IMR-90 (cell line): ENCODE data around the gene ZMIZ2. TPM values are rescaled to one million over a fixed set of nuclear protein-coding genes. Genes with fewer than 3 reads are reported as not detected.
A peak's percentile ranks its signal among the peaks of the same experiment; 100 is the strongest.

Experiments
- ATAC-seq: fragments of 200-7000 bp; cut with Tn5 transposase; 2 replicates; pipeline ENCODE4 v1.9.1; 2020; ENCODE audit warnings: low read depth, mild to moderate bottlenecking, moderate library complexity
- BruUV-seq: library from RNA; stranded (reverse); fragments of 400-500 nt; replicated peaks from 2 replicates; lab custom pipeline; 2021; lab: Mats Ljungman, UMichigan
- CTCF ChIA-PET: fragments of 300-600 bp; formaldehyde crosslinking; extraction: SDS; loops from one replicate; lab custom pipeline; 2021; ENCODE audit warnings: antibody characterized with exemption; lab: Yijun Ruan, JAX
- POLR2A ChIA-PET: fragments of 300-600 bp; sonication (Branson Sonifier 250); formaldehyde crosslinking; loops from one replicate; lab custom pipeline; 2022; ENCODE audit warnings: antibody characterized with exemption; ENCODE audit not compliant: unreplicated experiment; lab: Charles Lee
- DNase-seq: peaks from one replicate; pipeline ENCODE4 v3.0.0; 2013
- H2AFZ ChIP-seq: replicated peaks from 2 replicates; pipeline ENCODE3; 2013; ENCODE audit warnings: low read length, mild to moderate bottlenecking; ENCODE audit not compliant: poor library complexity
- H2AK5ac ChIP-seq: 2 replicates; pipeline ENCODE4 v1.6.1; 2013; ENCODE audit warnings: low read depth, low read length, inconsistent platforms
- H2AK9ac ChIP-seq: replicated peaks from 2 replicates; pipeline ENCODE3; 2013; ENCODE audit warnings: mild to moderate bottlenecking, low read depth, low read length, moderate library complexity; ENCODE audit not compliant: poor library complexity
- H2BK120ac ChIP-seq: 2 replicates; pipeline ENCODE4 v1.6.1; 2013; ENCODE audit warnings: low read depth, low read length, inconsistent platforms
- H2BK15ac ChIP-seq: 3 replicates; pipeline ENCODE4 v1.6.1; 2013; ENCODE audit warnings: low read depth, low read length, inconsistent platforms
- H2BK20ac ChIP-seq: 2 replicates; pipeline ENCODE4 v1.6.1; 2013; ENCODE audit warnings: low read depth, mild to moderate bottlenecking, inconsistent platforms, low read length, moderate library complexity
- H2BK5ac ChIP-seq: 2 replicates; pipeline ENCODE4 v1.6.1; 2013; ENCODE audit warnings: mild to moderate bottlenecking, low read depth, low read length, inconsistent platforms; ENCODE audit not compliant: poor library complexity, severe bottlenecking
- H3K14ac ChIP-seq: replicated peaks from 2 replicates; pipeline ENCODE4 v1.6.1; 2013; ENCODE audit warnings: low read depth, low read length, inconsistent platforms
- H3K18ac ChIP-seq: 2 replicates; pipeline ENCODE4 v1.6.1; 2013; ENCODE audit warnings: low read depth, low read length, control low read depth
- H3K23ac ChIP-seq: 2 replicates; pipeline ENCODE4 v1.6.1; 2013; ENCODE audit warnings: low read depth, low read length, inconsistent platforms
- H3K27ac ChIP-seq: 2 replicates; pipeline ENCODE4 v1.5.1; 2013; ENCODE audit warnings: mild to moderate bottlenecking, control low read depth, low read length; ENCODE audit not compliant: insufficient read depth
- H3K27me3 ChIP-seq: 2 replicates; pipeline ENCODE4 v1.6.1; 2013; ENCODE audit warnings: low read length; ENCODE audit not compliant: control insufficient read depth, insufficient read depth
- H3K36me3 ChIP-seq: 2 replicates; pipeline ENCODE4 v1.6.1; 2013; ENCODE audit warnings: low read length, mixed read lengths; ENCODE audit not compliant: control insufficient read depth, insufficient read depth
- H3K4ac ChIP-seq: 2 replicates; pipeline ENCODE4 v1.6.1; 2013; ENCODE audit warnings: low read depth, low read length, inconsistent platforms
- H3K4me1 ChIP-seq: 2 replicates; pipeline ENCODE4 v1.6.1; 2013; ENCODE audit warnings: low read length, mixed read lengths; ENCODE audit not compliant: control insufficient read depth, insufficient read depth
- H3K4me2 ChIP-seq: 2 replicates; pipeline ENCODE4 v1.6.1; 2013; ENCODE audit warnings: low read depth, mild to moderate bottlenecking, control low read depth, low read length, moderate library complexity
- H3K4me3 ChIP-seq: 2 replicates; pipeline ENCODE4 v1.5.1; 2013; ENCODE audit warnings: low read depth, mild to moderate bottlenecking, control low read depth, low read length, moderate library complexity; ENCODE audit not compliant: insufficient read depth
- H3K56ac ChIP-seq: 2 replicates; pipeline ENCODE4 v1.6.1; 2013; ENCODE audit warnings: low read length, inconsistent platforms; ENCODE audit not compliant: insufficient read depth; ENCODE audit errors: extremely low read depth
- H3K79me1 ChIP-seq, 2 experiments: 2 replicates each; pipeline ENCODE4 v1.6.1; 2013; ENCODE audit warnings: low read length in 2 of 2, inconsistent platforms in 1 of 2, low read depth in 1 of 2
- H3K9ac ChIP-seq: 2 replicates; pipeline ENCODE4 v1.6.1; 2013; ENCODE audit warnings: low read depth, low read length, control low read depth
- H3K9me1 ChIP-seq: 2 replicates; pipeline ENCODE4 v1.6.1; 2013; ENCODE audit warnings: low read length, inconsistent platforms; ENCODE audit not compliant: insufficient read depth
- H3K9me3 ChIP-seq: 2 replicates; pipeline ENCODE4 v1.6.1; 2013; ENCODE audit warnings: low read length; ENCODE audit not compliant: control insufficient read depth, insufficient read depth
- H4K20me1 ChIP-seq: 2 replicates; pipeline ENCODE4 v1.6.1; 2013; ENCODE audit warnings: low read length, inconsistent platforms; ENCODE audit not compliant: insufficient read depth
- H4K5ac ChIP-seq: 2 replicates; pipeline ENCODE4 v1.6.1; 2013; ENCODE audit warnings: mild to moderate bottlenecking, low read depth, low read length, control low read depth
- H4K8ac ChIP-seq, 2 experiments: 2 replicates each; pipeline ENCODE4 v1.6.1; 2013; ENCODE audit warnings: low read depth in 2 of 2, low read length in 2 of 2, control low read depth in 1 of 2, inconsistent platforms in 1 of 2
- H4K91ac ChIP-seq: 2 replicates; pipeline ENCODE4 v1.6.1; 2013; ENCODE audit warnings: low read depth, low read length, inconsistent platforms; ENCODE audit not compliant: insufficient read depth
- BHLHE40 ChIP-seq: fragments of 150-350 bp; IDR thresholded peaks from 2 replicates; pipeline ENCODE4 v1.6.1; 2016; ENCODE audit warnings: mild to moderate bottlenecking, low read depth, low read length
- CHD1 ChIP-seq: IDR thresholded peaks from 2 replicates; pipeline ENCODE4 v1.6.1; 2012; ENCODE audit warnings: low read depth, low read length, improper control_type of control experiment
- CTCF ChIP-seq: conservative IDR thresholded peaks from 2 replicates; pipeline ENCODE4 v1.5.1; 2012; ENCODE audit warnings: mild to moderate bottlenecking, low read depth, low read length, improper control_type of control experiment
- FOS ChIP-seq: fragments of 150-350 bp; IDR thresholded peaks from 2 replicates; pipeline ENCODE4 v1.6.1; 2016; ENCODE audit warnings: low read depth, low read length
- MAZ ChIP-seq: IDR thresholded peaks from 2 replicates; pipeline ENCODE4 v1.6.1; 2012; ENCODE audit warnings: low read depth, mild to moderate bottlenecking, low read length, improper control_type of control experiment, moderate library complexity, borderline replicate concordance
- MXI1 ChIP-seq: IDR thresholded peaks from 2 replicates; pipeline ENCODE4 v1.6.1; 2012; ENCODE audit warnings: low read depth, mild to moderate bottlenecking, low read length, moderate library complexity, borderline replicate concordance
- NFE2L2 ChIP-seq: fragments of 150-350 bp; IDR thresholded peaks from 2 replicates; pipeline ENCODE4 v1.6.1; 2016; ENCODE audit warnings: low read depth, mild to moderate bottlenecking, low read length
- POLR2A ChIP-seq: IDR thresholded peaks from 2 replicates; pipeline ENCODE4 v1.6.1; 2012; ENCODE audit warnings: mild to moderate bottlenecking, low read depth, low read length
- RCOR1 ChIP-seq: IDR thresholded peaks from 2 replicates; pipeline ENCODE4 v1.6.1; 2012; ENCODE audit warnings: mild to moderate bottlenecking, low read length, improper control_type of control experiment; ENCODE audit not compliant: insufficient replicate concordance
- RFX5 ChIP-seq: IDR thresholded peaks from 2 replicates; pipeline ENCODE4 v1.8.0; 2012; ENCODE audit warnings: low read depth, mild to moderate bottlenecking, low read length, moderate library complexity
- SMC3 ChIP-seq: fragments of 150-350 bp; IDR thresholded peaks from 2 replicates; pipeline ENCODE4 v1.6.1; 2016; ENCODE audit warnings: low read depth, mild to moderate bottlenecking, antibody characterized with exemption, low read length, moderate library complexity
- WGBS, 2 experiments: methylation state at CpG; one replicate each; pipeline versions ENCODE4 v1.1.5 to v1.1.7; 2013; ENCODE audit warnings: missing lambda C conversion rate in 2 of 2; ENCODE audit not compliant: insufficient read length in 1 of 2; ENCODE audit errors: extremely low coverage in 2 of 2; 5-methylcytosine and 5-hydroxymethylcytosine counted together
- dilution Hi-C: fragments of 300-500 bp; cut with HindIII; formaldehyde crosslinking; loops from one replicate; pipeline ENCODE4 v1.14.3; 2018; ENCODE audit warnings: low sequenced_read_pairs; ENCODE audit not compliant: unreplicated experiment
- in situ Hi-C: fragments of 300-500 bp; cut with MboI; formaldehyde crosslinking; loops from 3 replicates; pipeline ENCODE4 v1.14.3; 2019; ENCODE audit warnings: low sequenced_read_pairs, inconsistent platforms, mixed read lengths
- intact Hi-C: fragments of 100-400 bp; cut with micrococcal nuclease; formaldehyde crosslinking; loops from 2 replicates; pipeline ENCODE4 v1.10.0; 2022
- polyA plus RNA-seq, 3 experiments: library from polyadenylated mRNA; depleted of rRNA; stranded (reverse); fragments of >200 nt; gene quantifications; 2 replicates each; pipeline ENCODE4 v1.2.3, GENCODE V29; 2012; ENCODE audit warnings: low replicate concordance in 1 of 3
- total RNA-seq: library from RNA; depleted of rRNA; stranded (reverse); fragments of >200 nt; gene quantifications from 2 replicates; pipeline ENCODE4 v1.2.3, GENCODE V29; 2012
- TF ChIP-seq, protein P1 (sequence below): fragments of 150-350 bp; IDR thresholded peaks from 2 replicates; pipeline ENCODE4 v1.6.1; 2016; ENCODE audit warnings: low read depth, mild to moderate bottlenecking, low read length, moderate library complexity, borderline replicate concordance

Gene ZMIZ2
- total and polyA plus RNA-seq, 2 of the 4 experiments (the other 2 are of a cell fraction), result 3.0 to 24.0 TPM

- TF ChIP-seq, protein P1, sequence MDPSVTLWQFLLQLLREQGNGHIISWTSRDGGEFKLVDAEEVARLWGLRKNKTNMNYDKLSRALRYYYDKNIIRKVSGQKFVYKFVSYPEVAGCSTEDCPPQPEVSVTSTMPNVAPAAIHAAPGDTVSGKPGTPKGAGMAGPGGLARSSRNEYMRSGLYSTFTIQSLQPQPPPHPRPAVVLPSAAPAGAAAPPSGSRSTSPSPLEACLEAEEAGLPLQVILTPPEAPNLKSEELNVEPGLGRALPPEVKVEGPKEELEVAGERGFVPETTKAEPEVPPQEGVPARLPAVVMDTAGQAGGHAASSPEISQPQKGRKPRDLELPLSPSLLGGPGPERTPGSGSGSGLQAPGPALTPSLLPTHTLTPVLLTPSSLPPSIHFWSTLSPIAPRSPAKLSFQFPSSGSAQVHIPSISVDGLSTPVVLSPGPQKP, result no peak
Measured at GRCh38 chr7:44761207-44762161, 12.8 kb downstream of the ZMIZ2 start (continued).

- POLR2A ChIA-PET, result no interaction called here
- Histone ChIP-seq H3K4me1 (peaks cover 3% of the 10 kb centered on the region; the same call in 1 of the 2 replicates), H3K9me1 (no peaks in the 10 kb centered on the region), H2AK9ac (peak overlapping the region; percentile 5), H2BK5ac (no peak overlapping the region), H3K18ac (no peak overlapping the region), H4K8ac (no peak overlapping the region), H3K4me2 (no peak overlapping the region), H3K9me3 (no peaks in the 10 kb centered on the region), H3K27ac (no peak overlapping the region), H2BK120ac (no peak overlapping the region), H3K23ac (no peak overlapping the region), H4K5ac (no peak overlapping the region), H2AK5ac (no peak overlapping the region), H2BK15ac (no peak overlapping the region), H3K9ac (no peak overlapping the region), H3K4me3 (no peak overlapping the region), H3K79me1 (peaks cover 0 to 15% of the 10 kb centered on the region in 2 experiments; a peak in 2 of 4 replicates), H3K56ac (no peak overlapping the region), H2AFZ (no peak overlapping the region), H3K27me3 (no peaks in the 10 kb centered on the region), H3K14ac (no peak overlapping the region), H3K36me3 (peaks cover 81% of the 10 kb centered on the region), H4K20me1 (no peaks in the 10 kb centered on the region), H3K4ac (no peak overlapping the region), H2BK20ac (no peak overlapping the region), H4K91ac (no peak overlapping the region)
- BruUV-seq, result no TSS peak
- dilution Hi-C loops (no loop called here), intact Hi-C loops (no loop called here), in situ Hi-C loops (no loop called here)
- DNase-seq (no peak), ATAC-seq (no peak)
- CTCF ChIA-PET, result no interaction called here
- WGBS, 2 experiments, result 87% methylated on average over 3 of the region's 9 CpGs; no CpG with 5 or more reads in 1 of the 2 experiments
- TF ChIP-seq RCOR1 (no peak), POLR2A (no peak), BHLHE40 (no peak), FOS (no peak), SMC3 (no peak), CTCF (no peak), MAZ (no peak), RFX5 (no peak), MXI1 (no peak), NFE2L2 (no peak), CHD1 (no peak)
Measured at GRCh38 chr7:44762300-44762699, 13.7 kb downstream of the ZMIZ2 start.
